Muscle of leg (tissue), 11 donors: ENCODE data around the gene CD8B2. TPM values are rescaled to one million over a fixed set of nuclear protein-coding genes. Genes with fewer than 3 reads are reported as not detected.
"Not testable (repeated sequence)": the region's sequence is repeated elsewhere in the genome, so short reads cannot be mapped to it uniquely, and the experiment has no call there.

Experiments
- DNase-seq: peaks from one replicate; pipeline ENCODE4 v3.0.0; 2013
- H3K27ac ChIP-seq: one replicate; pipeline ENCODE4 v1.5.1; 2013; ENCODE audit warnings: mild to moderate bottlenecking, low read length, control low read depth
- H3K27me3 ChIP-seq: one replicate; pipeline ENCODE4 v1.6.1; 2013; ENCODE audit warnings: low read length; ENCODE audit not compliant: control insufficient read depth, insufficient read depth
- H3K36me3 ChIP-seq: one replicate; pipeline ENCODE4 v1.6.1; 2013; ENCODE audit warnings: low read length; ENCODE audit not compliant: control insufficient read depth, insufficient read depth
- H3K4me1 ChIP-seq: one replicate; pipeline ENCODE4 v1.6.1; 2013; ENCODE audit warnings: low read length; ENCODE audit not compliant: control insufficient read depth, insufficient read depth
- H3K4me3 ChIP-seq: one replicate; pipeline ENCODE4 v1.5.1; 2013; ENCODE audit warnings: low read length, control low read depth
- H3K9me3 ChIP-seq: replicated peaks from 2 replicates; pipeline ENCODE4 v1.6.1; 2013; ENCODE audit warnings: low read depth, low read length; ENCODE audit not compliant: control insufficient read depth
- WGBS: methylation state at CpG from one replicate; pipeline ENCODE4 v1.1.5; 2013; ENCODE audit warnings: missing lambda C conversion rate; ENCODE audit not compliant: insufficient coverage; 5-methylcytosine and 5-hydroxymethylcytosine counted together
- polyA plus RNA-seq, 8 donors: library from polyadenylated mRNA; unstranded; fragments of 120-200 nt; gene quantifications; one replicate each; pipeline versions ENCODE4 v1.2.1 to v1.2.3, GENCODE V29; 2013; ENCODE audit warnings: inconsistent platforms in 1 of 8, low replicate concordance in 1 of 8; ENCODE audit not compliant: insufficient read length in 8 of 8, insufficient read depth in 1 of 8
- total RNA-seq: library from RNA; stranded (reverse); fragments of 120-200 nt; gene quantifications from one replicate; pipeline ENCODE4 v1.2.4, GENCODE V29; 2013

Gene CD8B2
- total and polyA plus RNA-seq, 9 donors, result 0.04 to 0.19 (median 0.09) TPM; not detected in 1

GRCh38 chr2:106562268-106563186 is 75.4 kb downstream of the CD8B2 start:
- no peak overlapping the region for H3K4me3 ChIP-seq

GRCh38 chr2:106563195-106563594 is 76.0 kb downstream of the CD8B2 start:
- Histone ChIP-seq H3K4me3 (no peak overlapping the region), H3K36me3 (no peaks in the 10 kb centered on the region), H3K4me1 (peaks cover 28% of the 10 kb centered on the region), H3K27ac (no peak overlapping the region), H3K9me3 (no peaks in the 10 kb centered on the region), H3K27me3 (no peaks in the 10 kb centered on the region)
- no peak for DNase-seq
- 63% methylated on average over 1 of the region's 2 CpGs for WGBS

More at GRCh38 chr2:106562268-106563186, 75.4 kb downstream of the CD8B2 start:
- H3K36me3 ChIP-seq, result no peaks in the 10 kb centered on the region
- peak overlapping the region; percentile 54 for H3K27ac ChIP-seq
- H3K27me3 ChIP-seq, result no peaks in the 10 kb centered on the region
- DNase-seq, result peak; percentile 40
- no peaks in the 10 kb centered on the region for H3K9me3 ChIP-seq
- WGBS, result 16% methylated on average over 3 of the region's 9 CpGs
- peaks cover 28% of the 10 kb centered on the region for H3K4me1 ChIP-seq

GRCh38 chr2:106565599-106565998 is 78.4 kb downstream of the CD8B2 start:
- DNase-seq, result no peak
- Histone ChIP-seq H3K27ac (no peak overlapping the region), H3K9me3 (no peaks in the 10 kb centered on the region), H3K4me1 (peaks cover 27% of the 10 kb centered on the region), H3K36me3 (no peaks in the 10 kb centered on the region), H3K27me3 (no peaks in the 10 kb centered on the region), H3K4me3 (no peak overlapping the region)
- no CpG with 5 or more reads among the region's 2 CpGs for WGBS

- Histone ChIP-seq H3K4me1 (peaks cover 22% of the 10 kb centered on the region), H3K4me3 (no peak overlapping the region), H3K27me3 (no peaks in the 10 kb centered on the region), H3K36me3 (no peaks in the 10 kb centered on the region), H3K9me3 (no peaks in the 10 kb centered on the region), H3K27ac (no peak overlapping the region)
- 52% methylated on average over 5 of the region's 6 CpGs for WGBS
- peak; percentile 69 for DNase-seq
Measured at GRCh38 chr2:106566050-106566449, 78.9 kb downstream of the CD8B2 start.

GRCh38 chr2:106566484-106566883 is 79.3 kb downstream of the CD8B2 start:
- H3K9me3 ChIP-seq, H3K27me3 ChIP-seq, H3K36me3 ChIP-seq, DNase-seq, H3K27ac ChIP-seq, H3K4me3 ChIP-seq: not testable (repeated sequence)
- H3K4me1 ChIP-seq, result peaks cover 18% of the 10 kb centered on the region

GRCh38 chr2:106570316-106570715 is 83.2 kb downstream of the CD8B2 start:
- H3K27me3 ChIP-seq, result no peaks in the 10 kb centered on the region
- H3K4me3 ChIP-seq, result no peak overlapping the region
- H3K4me1 ChIP-seq, result peaks cover 4% of the 10 kb centered on the region
- 52% methylated on average over 2 of the region's 3 CpGs for whole genome bisulfite sequencing
- H3K9me3 ChIP-seq, result no peaks in the 10 kb centered on the region
- H3K36me3 ChIP-seq, result no peaks in the 10 kb centered on the region
- no peak overlapping the region for H3K27ac ChIP-seq
- DNase-seq, result no peak

Other genes with a start within 250 kb of the CD8B2 start
- 0.44 TPM for gene RGPD3, start 19.0 kb upstream of the CD8B2 start, total RNA-seq
- gene RGPD3, start 19.0 kb upstream of the CD8B2 start, polyA plus RNA-seq, result under 1 TPM; 0.05 to 0.21 (median 0.12) TPM